Measurements from ENCODE around the gene OLFML1.

- no peak for TF ChIP-seq ZNF302 (CRISPR knock-in tag; IDR thresholded peaks at IDR 0.05)
- no peak for TF ChIP-seq CTCF (IDR thresholded peaks at IDR 0.05)
- no peak for TF ChIP-seq CEBPB (IDR thresholded peaks at IDR 0.05)
- no peak for TF ChIP-seq FOSL2 (IDR thresholded peaks at IDR 0.05)
- TF ChIP-seq FOSL2 (CRISPR knock-in tag; IDR thresholded peaks at IDR 0.05) = no peak
- no peak for TF ChIP-seq POLR2A (IDR thresholded peaks at IDR 0.05; ENCODE audit: low read length)
- no peak for TF ChIP-seq EP300 (IDR thresholded peaks at IDR 0.05)
- TF ChIP-seq RCOR1 (IDR thresholded peaks at IDR 0.05; ENCODE audit: low read depth, low read length) = no peak
- no peak for TF ChIP-seq REST (IDR thresholded peaks at IDR 0.05)
- TF ChIP-seq PHF8 (IDR thresholded peaks at IDR 0.05; ENCODE audit: borderline replicate concordance, low read depth) = no peak
- TF ChIP-seq RAD21 (conservative IDR thresholded peaks at IDR 0.05 in 1 of 2, IDR thresholded peaks at IDR 0.05 in 1 of 2) = no peak
- no peak for TF ChIP-seq JUN (IDR thresholded peaks at IDR 0.05)
Measured at GRCh38 chr11:7528514-7529049, 43.3 kb downstream of the OLFML1 start.
